ENCODE results near the gene RPL37.

- no peak for TF ChIP-seq ZNF670 (tag by site-specific recombination; IDR thresholded peaks at IDR 0.05; ENCODE audit: low read depth)
- no peak for TF ChIP-seq ZNF791 (tag by site-specific recombination; IDR thresholded peaks at IDR 0.05)
- TF ChIP-seq, protein P1, sequence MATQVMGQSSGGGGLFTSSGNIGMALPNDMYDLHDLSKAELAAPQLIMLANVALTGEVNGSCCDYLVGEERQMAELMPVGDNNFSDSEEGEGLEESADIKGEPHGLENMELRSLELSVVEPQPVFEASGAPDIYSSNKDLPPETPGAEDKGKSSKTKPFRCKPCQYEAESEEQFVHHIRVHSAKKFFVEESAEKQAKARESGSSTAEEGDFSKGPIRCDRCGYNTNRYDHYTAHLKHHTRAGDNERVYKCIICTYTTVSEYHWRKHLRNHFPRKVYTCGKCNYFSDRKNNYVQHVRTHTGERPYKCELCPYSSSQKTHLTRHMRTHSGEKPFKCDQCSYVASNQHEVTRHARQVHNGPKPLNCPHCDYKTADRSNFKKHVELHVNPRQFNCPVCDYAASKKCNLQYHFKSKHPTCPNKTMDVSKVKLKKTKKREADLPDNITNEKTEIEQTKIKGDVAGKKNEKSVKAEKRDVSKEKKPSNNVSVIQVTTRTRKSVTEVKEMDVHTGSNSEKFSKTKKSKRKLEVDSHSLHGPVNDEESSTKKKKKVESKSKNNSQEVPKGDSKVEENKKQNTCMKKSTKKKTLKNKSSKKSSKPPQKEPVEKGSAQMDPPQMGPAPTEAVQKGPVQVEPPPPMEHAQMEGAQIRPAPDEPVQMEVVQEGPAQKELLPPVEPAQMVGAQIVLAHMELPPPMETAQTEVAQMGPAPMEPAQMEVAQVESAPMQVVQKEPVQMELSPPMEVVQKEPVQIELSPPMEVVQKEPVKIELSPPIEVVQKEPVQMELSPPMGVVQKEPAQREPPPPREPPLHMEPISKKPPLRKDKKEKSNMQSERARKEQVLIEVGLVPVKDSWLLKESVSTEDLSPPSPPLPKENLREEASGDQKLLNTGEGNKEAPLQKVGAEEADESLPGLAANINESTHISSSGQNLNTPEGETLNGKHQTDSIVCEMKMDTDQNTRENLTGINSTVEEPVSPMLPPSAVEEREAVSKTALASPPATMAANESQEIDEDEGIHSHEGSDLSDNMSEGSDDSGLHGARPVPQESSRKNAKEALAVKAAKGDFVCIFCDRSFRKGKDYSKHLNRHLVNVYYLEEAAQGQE (tag by site-specific recombination; IDR thresholded peaks at IDR 0.05): no peak
- no peak for TF ChIP-seq ZBTB17 (tag by site-specific recombination; IDR thresholded peaks at IDR 0.05)
- no peak for TF ChIP-seq ZNF426 (tag by site-specific recombination; IDR thresholded peaks at IDR 0.05)
- TF ChIP-seq ZNF140 (tag by site-specific recombination; IDR thresholded peaks at IDR 0.05): no peak
- TF ChIP-seq CTCF (tag by site-specific recombination; IDR thresholded peaks at IDR 0.05): no peak
- TF ChIP-seq ZBTB26 (tag by site-specific recombination; optimal IDR thresholded peaks at IDR 0.05): no peak
- no peak for TF ChIP-seq ZNF24 (tag by site-specific recombination; IDR thresholded peaks at IDR 0.05)
- TF ChIP-seq ZNF302 (tag by site-specific recombination; IDR thresholded peaks at IDR 0.05; ENCODE audit: low read depth): no peak
Measured at GRCh38 chr5:40877371-40877988, 42.5 kb upstream of the RPL37 start.

All from HEK293 (cell line).